G401.6 (cell line): ENCODE measurements around the gene TNS3.

Experiments
- FAIRE-seq: peaks from 2 replicates; lab custom pipeline; 2012; peaks lifted over from hg19 to GRCh38; lab: Jason Lieb, UNC

The TNS3 gene

DNA sequence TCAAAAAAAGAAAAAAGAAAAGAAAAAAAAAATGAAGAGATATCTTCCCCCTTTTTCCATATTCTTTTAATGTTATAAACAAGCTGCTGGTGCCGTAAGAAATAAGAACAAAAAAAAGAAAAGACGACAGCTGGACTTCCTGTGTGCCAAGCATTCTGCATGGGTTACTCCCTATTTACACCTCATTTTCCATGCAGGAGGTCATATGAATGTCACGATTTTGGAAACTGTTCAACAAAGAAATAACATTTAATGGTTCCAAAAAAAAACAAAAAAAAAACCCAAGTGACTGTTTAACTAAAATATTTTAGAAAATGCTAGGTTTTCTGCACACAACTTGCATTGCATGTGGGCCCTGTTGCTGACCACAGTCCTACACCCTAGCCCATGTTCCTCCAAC, 159.3 kb downstream of the TNS3 start:
- no peak for FAIRE-seq

DNA sequence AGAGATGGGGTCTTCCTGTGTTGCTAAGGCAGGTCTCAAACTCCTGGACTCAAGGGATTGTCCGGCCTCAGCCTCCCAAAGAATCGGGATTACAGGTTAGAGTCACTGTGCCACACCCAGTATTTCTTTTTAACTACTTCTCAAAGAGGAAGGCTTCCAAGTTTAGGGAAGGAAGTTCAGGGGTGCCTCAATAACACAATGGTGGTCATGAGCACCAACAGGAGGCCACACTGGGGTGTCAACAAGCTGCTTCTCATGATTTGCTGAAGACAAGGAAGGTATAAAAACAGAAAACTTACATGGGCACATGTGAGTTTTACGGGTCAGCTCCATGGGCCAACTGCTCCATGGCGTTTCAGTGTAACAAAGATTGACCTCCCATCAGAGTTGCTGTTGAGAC, 160.5 kb downstream of the TNS3 start:
- no peak for FAIRE-seq

DNA sequence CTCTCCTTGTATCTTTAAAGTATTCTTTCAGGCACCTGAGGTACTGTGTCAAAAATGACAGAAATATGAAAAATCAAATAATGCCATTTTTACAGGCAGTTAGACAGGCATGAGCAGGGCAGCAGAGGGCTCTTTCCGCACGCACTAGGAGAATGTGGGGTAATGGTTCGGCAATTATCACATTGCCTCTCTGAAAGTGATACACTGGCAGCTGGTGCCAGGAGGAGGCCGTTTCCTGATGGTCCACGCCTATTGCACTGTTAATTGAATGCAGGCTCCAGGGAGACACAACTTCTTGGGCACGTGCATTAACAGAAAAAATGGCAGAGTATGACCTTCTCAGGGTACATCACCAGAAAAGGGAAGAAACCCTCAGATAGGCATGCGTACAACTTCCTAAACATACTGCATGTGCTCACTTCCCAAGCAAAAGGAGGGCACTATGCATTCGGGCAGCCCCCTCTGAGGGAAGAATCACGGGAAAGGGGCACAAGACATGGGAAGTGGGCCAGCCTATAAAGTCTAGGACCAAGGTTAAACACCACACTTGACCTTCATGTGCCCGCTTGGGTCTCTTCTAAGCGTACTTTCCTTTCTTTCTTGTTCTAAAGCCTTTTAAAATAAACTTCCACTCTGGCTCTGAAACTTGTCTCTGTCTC, 161.7 kb downstream of the TNS3 start:
- FAIRE-seq, result no peak

DNA sequence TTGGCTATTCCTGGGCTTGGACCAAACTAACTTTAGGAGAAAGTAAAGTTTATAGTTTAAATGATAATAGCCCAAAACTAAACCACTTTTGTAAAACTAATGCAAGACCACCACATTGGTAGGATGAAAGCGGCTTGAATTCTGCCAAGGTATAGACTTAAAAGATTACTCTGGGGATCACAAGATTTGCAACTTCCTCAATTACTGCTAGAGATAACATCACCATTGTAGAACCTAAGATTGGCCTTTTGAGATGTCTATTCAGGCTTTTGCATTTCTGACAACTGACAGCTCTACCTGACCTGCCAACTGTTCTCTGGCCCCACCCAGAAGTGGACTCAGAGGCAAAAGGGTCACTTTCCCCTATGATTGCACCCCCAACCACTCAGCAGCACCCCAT, 162.4 kb downstream of the TNS3 start:
- FAIRE-seq, result no peak

DNA sequence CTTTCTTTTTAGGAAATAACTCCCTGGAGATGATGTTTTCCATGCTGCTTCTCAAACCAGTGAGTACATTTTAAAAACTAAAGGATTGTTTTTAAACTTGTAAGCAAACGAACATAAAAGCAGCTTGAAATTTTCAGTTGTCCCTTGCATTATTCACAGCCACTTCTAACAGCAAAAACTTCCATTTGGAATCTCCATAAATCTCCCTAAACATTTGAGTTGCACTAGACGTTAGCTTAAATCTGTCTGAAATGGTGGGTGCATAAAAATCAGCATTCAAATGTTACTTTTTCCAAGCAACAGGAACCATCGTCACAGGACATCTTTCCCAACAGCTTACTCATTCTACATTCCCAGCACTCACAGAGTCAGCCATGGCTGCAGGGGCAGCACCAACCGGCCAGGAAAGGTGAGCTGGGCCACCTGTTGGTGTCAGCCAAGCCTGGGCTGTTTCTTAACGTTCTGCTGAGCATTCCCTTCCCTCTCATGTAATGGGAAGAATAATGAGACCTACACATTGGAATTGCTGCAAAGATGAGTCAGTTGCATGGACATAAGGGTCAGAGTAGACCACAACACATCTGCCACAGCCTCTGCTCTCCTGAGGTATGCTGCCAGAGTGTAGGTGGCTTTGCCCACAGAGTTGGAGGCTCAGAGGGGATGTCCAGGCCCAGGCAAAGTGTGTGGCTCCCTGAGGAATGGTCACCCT, 163.2 kb downstream of the TNS3 start:
- FAIRE-seq, result no peak

DNA sequence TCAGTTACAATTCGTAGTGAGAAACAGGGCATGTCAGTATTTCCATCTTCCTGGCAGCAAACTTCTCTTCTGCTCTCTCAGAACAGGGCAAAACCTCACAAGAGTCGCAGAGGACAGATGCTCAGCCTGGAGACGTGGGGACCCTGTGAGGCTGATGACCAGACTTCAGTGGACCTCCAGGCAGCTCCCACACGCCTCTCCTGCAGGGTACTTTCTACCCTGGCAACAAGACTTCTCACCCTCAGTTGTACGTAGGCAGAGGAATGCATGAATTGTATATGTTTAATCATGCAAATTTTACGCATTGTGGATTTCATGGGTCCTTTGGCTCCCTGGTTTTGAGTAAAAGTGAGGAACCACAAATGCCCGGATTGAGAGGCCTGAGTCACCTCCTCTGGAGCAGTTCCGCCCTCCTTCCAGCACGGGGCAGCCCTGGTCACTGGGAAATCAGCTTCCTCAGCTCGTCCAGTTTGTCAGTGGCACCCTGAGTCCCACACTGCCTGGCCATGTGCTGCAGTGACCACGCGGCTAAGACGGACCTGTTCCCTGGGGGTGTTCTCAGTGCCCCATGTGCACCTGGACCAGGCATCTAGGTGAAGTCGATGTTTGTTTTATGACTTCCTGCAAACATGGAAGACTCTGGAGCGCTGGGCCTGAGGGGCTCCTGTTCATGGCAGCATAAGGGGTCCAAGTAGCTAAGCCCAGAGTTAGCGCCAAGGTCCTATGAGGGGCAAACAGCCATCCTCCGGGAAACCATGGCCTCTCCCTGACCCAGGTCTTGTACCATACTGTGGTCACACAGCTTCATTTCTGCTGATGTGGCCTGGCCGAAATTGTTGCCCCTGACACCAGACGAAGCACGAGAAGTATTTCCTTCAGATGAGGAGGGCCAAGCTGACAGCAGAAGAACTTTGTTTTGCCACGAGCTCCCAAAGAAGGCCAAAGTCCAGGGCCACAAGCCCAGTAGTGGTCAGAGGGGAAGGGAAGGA, 165.1 kb downstream of the TNS3 start:
- FAIRE-seq, result no peak

DNA sequence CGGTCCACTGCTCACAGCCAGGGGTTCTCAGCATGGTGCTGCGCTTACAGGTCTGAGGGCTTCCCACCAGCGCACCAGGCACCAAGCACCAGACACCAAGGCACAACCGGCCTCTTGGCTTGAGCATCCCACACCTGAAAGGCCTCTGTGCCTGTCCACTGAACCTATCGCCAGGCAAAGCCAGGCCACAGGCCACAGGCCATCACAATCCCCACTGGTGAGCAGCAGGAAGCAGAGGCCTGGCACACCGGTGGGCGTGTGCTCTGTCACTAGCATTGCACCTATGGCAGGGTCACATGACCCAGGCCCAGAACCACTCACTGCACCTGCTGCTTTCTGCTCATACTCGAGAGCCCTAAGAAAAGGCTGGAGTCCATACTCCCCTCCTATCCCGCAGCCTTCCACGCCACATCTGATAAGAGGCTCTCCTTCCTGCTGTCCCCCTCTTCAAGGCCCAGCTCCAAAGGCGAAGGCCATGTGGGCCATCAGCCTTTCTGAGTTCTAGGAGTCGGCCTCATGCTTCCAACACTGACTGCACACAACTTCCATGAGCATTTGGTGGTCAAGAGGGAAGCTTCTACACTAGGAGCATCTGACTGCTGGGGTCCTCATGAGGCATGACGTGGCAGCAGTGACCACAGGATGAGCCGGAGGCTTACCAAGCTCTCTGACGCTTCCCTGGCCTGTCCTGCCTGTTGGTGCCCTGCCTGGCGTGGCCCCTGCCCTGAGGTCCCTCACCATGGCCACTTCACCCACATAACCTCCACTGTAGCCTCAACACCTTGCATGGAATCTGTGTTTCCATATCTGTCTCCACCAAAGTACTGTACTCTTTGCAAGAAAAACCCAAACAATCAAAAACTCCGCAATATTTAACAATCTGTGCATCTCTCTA, 166.3 kb downstream of the TNS3 start:
- FAIRE-seq, result no peak

DNA sequence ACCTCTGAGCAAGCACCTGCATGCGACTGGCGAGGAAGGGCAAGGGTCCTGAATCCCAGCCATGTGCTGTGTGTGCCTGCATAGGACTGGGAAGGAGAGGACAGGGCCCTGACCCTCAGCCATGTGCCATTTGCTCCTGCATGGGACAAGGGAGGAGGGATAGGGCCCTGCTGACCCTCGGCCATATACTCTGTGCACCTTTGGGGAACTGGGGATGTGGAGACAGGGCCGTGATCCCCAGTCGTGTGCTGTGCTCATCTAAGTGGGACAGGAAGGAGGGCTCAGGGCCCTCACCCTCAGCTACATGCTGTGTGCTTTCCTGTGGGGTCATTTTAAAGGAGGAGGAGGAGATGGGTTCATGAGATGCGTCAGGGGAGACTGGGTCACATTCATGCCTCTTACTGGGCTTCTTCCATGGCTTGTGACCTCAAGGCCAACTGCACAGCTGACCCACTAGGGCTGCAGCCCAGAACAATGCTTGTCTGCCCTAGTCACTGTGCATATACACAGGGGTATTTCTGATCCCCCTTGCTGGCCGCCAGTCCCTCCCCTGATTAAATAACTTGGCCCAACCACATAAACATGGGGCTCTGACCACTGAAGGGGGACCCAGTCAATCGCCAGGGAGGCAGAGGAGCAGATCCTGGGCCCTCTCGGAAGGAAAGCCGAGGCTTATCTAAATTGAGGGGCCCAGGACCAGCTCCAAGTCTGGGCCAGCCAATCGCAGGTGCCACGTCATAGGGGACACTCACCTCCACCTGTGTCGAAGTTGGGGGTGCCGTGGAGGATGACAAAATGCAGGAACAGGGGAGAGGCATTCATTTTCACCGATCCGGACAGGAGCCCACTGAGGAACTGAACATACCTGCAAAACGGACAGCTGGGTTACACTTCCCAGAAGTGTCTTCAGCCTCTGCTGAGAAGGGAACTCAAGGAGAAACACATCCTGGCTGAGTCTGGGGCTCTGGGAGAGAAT, 167.3 kb downstream of the TNS3 start:
- FAIRE-seq, result no peak

DNA sequence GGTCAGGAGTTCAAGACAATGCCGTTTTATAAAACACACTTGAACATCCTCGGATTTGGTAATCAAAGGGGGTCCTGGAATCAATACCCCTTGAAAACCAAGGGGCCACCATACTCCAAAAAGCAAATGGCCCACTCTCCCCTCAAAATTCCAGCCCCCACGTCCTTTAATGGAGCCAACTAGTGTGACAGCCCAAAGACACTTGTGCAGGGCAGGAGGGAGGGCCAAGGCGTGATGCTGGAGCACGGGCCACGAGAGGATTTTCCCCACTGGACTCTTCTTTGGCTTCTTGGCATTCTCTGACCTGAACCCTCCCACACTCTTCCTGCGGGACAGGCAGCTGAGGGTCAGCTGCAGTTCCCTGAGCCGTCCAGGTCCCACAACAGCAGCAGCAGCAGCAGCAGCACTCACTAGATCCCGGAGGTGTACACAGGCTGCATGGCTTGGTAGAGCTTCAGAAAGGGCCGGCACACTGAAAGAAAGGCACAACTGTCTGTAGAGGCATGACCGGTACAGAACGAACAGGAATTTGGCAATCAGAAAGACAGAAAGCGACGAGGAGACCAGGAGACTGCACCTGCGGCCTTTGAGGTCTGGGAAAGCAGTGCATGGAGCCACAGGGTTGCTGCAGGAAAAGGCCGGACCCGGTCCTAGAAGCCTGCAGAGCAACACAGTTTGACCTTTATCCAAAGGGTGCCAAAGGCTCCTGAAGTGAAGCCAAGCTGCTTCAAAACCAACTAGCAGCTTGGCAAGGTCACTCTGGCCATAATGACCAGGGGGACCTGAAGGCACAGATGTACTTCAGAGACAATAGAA, 168.2 kb downstream of the TNS3 start:
- FAIRE-seq, result no peak

DNA sequence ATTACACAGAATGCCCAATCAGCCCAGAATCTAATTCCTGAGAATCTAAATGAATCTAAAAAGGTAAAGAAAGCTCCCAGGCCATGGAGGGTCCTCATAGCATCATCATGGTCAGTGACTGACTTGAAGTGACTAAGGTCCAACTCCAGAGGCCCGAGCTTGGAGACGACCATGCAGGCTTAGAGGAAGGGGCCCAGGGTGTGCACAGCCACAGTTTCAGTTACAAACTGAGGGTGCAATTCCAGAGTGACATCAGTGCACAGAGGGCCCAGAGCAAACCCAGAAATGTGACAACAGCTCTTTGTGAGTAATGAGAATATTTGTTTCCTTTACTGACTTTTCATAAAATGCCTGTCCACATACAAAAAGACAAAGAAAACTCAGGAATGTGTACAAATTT, 170.0 kb downstream of the TNS3 start:
- no peak for FAIRE-seq

DNA sequence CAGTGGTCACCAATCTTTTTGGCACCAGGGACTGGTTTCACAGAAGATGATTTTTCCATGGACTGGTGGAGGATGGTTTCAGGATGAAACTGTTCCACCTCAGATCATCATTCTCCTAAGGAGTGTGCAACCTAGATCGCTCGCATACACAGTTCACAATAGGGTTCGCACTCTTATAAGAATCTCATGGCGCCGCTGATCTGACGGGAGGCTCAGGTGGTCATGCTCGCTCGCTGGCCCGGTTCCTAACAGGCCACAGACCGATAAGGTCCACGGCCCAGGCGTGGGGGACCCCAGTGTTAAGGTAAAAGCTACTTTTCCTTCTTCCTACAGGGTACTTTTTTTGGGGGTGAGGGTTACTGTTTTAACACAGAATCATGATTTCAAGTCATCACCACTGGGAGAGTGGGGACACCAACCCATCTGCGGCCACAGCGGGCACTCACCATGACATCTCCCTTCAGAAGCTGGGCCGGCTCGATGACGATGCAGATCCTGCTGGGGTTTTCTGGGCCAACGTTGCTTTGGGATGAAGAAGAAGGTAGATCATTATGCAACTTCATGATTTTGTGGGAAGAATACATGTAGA, 170.5 kb downstream of the TNS3 start:
- FAIRE-seq, result no peak

DNA sequence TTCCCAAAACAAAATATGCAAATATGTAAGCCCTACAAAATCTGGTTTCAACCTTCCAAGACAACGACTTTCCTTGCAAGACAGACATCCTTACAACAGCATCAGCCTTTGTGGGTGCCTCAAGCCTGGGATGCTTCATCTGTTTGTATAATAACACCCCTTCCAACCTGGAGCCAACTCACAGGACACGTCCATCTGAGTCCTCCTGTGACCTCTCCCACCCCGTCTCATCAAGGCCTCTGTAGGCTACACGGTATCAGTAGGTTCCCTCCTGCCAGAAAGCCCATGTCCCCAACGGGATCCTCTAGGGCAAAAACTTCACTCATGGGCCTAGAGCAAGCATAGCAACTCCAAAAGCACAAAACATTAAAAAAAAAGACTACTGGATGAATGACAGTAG, 173.2 kb downstream of the TNS3 start:
- FAIRE-seq, result no peak

DNA sequence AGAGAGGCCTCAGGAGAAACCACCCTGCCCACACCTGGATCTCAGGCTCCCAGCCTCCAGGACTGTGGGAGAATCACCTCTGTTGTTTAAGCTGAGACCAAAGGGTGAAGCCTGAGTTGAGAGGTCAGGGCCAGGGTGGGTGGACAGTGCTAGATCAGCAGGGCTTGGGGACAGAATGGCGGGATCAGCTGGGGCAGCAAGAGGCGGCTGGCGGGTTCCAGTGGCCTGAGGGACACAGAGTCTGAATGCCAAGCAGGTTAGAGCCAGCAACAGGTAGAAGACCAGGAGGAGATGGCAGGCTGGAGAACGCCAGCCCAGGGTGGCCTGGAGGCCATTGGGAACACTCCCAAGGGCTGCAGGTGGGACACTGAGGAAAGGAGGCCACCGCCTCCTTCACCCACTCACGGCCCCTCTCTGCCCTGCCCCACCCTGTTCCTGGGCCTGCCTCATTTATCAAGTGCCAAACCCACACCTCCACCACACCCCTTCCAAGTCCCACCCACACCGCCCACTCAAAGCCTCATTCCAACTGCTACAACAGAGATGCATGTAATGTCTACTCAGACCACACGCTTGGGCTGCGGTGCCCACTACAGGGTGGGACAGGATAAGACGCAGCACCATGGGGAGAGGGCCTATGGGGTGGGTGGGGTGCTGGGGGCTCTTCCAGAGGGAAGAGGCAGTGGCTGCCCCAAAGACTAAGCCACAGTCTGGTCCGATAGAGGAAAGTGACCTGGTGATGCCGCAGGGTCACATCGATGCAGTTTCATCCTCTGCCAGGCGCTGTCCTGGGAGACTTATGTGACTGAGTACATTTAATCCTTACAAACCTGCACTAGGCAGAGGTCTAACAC, 173.9 kb downstream of the TNS3 start:
- no peak for FAIRE-seq

DNA sequence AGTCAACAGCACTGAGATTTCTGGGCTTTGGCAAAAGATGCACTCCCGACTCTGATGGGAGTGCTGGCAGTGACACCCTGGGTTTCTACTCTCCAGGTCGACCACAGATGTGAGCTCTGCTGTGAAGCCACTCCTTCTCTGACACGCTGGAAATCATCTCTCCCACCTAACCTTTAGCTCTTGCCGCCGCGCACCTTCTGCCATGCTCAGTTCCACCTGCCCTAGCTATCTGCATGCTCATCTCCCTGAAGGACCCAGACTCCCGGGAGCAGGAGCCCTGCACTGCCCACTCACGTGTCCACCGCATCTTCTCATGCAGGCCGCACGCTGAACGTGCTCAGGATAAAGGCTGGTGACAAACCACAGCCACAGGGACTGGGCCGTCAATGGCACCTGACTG, 174.8 kb downstream of the TNS3 start:
- no peak for FAIRE-seq

DNA sequence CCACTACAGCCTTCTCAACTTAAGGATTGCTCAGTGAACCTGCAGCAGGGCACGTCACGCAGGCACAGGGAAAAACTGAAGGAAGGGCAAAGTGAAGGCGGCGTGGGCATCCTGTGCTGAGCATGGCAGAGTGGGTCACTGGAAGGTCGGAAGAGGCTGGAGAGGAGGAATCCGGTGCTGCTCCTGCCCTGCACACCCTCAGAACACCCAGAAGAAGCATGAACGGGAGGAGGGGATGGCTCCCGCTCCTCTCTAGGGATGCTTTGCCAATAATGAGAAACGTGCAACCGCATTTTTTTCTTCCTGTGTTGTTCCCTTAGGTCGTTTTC, 175.1 kb downstream of the TNS3 start:
- no peak for FAIRE-seq

DNA sequence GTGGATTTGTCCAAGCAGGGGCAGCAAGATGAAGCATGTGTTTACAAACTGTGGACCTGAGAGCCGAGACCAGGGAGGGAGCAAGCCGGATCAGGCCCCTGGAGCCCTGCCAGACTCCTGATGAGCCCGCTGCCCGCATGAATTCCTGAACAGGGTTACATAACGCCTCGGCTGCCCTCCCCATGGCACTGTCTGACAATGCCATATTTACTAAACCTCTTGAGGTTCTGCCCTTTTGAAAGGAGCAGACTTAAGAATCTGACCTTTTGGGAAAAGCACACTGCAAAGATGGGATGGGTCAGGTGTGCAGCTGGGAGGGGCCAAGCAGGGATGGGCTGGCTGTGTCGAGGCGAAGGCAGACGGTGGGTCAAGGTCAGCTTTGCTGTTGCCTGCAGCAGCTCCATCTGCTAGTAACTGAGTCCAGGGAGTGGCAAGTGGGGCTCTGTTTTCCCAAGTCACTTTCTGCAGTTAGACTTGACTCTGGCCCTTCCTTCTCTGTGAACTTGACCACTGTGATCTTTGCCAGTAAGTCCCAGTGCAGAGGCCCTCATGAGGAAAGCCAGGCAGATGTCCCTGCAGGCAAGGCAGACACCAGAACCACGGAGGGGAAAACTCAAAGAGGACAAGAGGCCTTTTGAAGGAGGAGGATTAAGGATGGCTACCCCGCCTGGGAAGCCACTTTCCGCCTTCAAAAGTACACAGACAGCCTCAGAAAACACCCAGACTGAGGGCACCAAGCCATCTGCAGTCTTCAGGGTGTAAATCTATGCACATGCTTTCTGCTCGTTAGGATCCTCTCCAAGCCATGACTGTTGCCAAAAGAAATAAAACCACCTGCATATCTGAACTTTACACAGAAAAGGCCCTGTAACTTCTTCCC, 175.8 kb downstream of the TNS3 start:
- no peak for FAIRE-seq

DNA sequence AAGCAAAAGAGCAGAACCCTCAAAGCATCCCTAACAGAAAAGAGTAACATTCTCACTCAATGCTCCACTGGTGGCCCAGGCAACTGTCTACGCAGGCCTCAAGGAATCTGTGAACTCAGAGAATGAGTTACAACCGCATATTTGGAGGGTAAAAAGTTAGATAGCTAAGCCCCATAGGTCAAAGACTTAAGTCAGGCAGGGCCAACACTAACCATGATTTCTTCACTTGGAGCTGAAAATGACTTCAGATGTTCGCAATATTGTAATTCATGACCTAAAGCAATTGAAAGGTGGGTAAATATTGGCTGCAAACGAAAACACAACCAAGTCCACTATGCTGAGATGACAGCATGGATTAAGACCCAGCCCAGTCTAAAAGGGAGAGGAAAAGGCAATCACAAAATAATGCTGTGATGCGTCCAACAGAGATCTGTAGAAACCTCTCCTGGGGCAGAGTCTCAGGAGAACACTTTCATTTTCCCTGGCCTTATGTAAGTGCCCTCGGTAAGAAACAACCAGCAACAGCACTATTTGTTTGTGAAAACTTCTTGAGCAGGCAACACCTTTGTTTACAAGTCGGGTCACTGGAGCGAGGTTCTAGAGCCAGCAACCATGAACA, 176.5 kb downstream of the TNS3 start:
- no peak for FAIRE-seq
